HepG2 (cell line): ENCODE results near the gene SPRN. TPM values are rescaled to one million over a fixed set of nuclear protein-coding genes. Genes with fewer than 3 reads are reported as not detected.

Experiments
- DMAP1 ChIP-seq: IDR thresholded peaks from 2 replicates; pipeline ENCODE4 v1.6.1; 2016
- FOSL2 ChIP-seq: sonication (generic); formaldehyde crosslinking; IDR thresholded peaks from 2 replicates; pipeline ENCODE4 v1.4.0; 2020; ENCODE audit warnings: missing genetic modification reagents
- FOXA1 ChIP-seq, 2 experiments: fragments of 450-650 bp in 1 of 2; sonication (generic) in 1 of 2; formaldehyde crosslinking in 1 of 2; IDR thresholded peaks; 2 replicates each; pipeline versions ENCODE4 v1.4.0 to v1.6.1; 2016 to 2020; ENCODE audit warnings: missing genetic modification reagents in 1 of 2
- FOXA3 ChIP-seq: IDR thresholded peaks from 2 replicates; pipeline ENCODE4 v1.6.1; 2016; ENCODE audit warnings: missing genetic modification reagents, missing compliant biosample characterization
- GABPB1 ChIP-seq: IDR thresholded peaks from 2 replicates; pipeline ENCODE4 v1.6.1; 2016; ENCODE audit warnings: mild to moderate bottlenecking, missing genetic modification reagents, moderate library complexity, missing compliant biosample characterization
- HNF1B ChIP-seq: sonication (generic); formaldehyde crosslinking; IDR thresholded peaks from 2 replicates; pipeline ENCODE4 v1.5.1; 2020; ENCODE audit warnings: mild to moderate bottlenecking, moderate library complexity, missing genetic modification reagents
- KDM5B ChIP-seq: sonication (generic); formaldehyde crosslinking; IDR thresholded peaks from 2 replicates; pipeline ENCODE4 v1.4.0; 2020; ENCODE audit warnings: missing genetic modification reagents, mild to moderate bottlenecking, borderline replicate concordance
- NFKBIZ ChIP-seq: IDR thresholded peaks from 2 replicates; pipeline ENCODE4 v1.6.1; 2018; ENCODE audit warnings: missing genetic modification reagents, missing compliant biosample characterization
- POGK ChIP-seq: sonication (generic); formaldehyde crosslinking; conservative IDR thresholded peaks from 2 replicates; pipeline ENCODE4 v1.8.0; 2022; ENCODE audit warnings: mild to moderate bottlenecking, moderate library complexity, missing genetic modification reagents
- POLR2G ChIP-seq: fragments of 200-400 bp; formaldehyde crosslinking; IDR thresholded peaks from 2 replicates; pipeline ENCODE4 v1.6.1; 2018; ENCODE audit warnings: mild to moderate bottlenecking, low read depth, low read length, moderate library complexity
- REL ChIP-seq: sonication (generic); formaldehyde crosslinking; conservative IDR thresholded peaks from 2 replicates; pipeline ENCODE4 v1.8.0; 2022; ENCODE audit warnings: mild to moderate bottlenecking, missing genetic modification reagents, moderate library complexity
- RFX1 ChIP-seq: fragments of 450-650 bp; IDR thresholded peaks from 2 replicates; pipeline ENCODE4 v1.6.1; 2017
- RXRA ChIP-seq: sonication (generic); formaldehyde crosslinking; IDR thresholded peaks from 2 replicates; pipeline ENCODE4 v1.5.1; 2020; ENCODE audit warnings: missing genetic modification reagents
- SMAD1 ChIP-seq: sonication (generic); formaldehyde crosslinking; IDR thresholded peaks from 2 replicates; pipeline ENCODE4 v1.4.0; 2020; ENCODE audit warnings: missing genetic modification reagents, low read depth, mild to moderate bottlenecking, borderline replicate concordance
- SOX6 ChIP-seq, 2 experiments: fragments of 450-650 bp in 1 of 2; sonication (generic) in 1 of 2; formaldehyde crosslinking in 1 of 2; IDR thresholded peaks; 2 replicates each; pipeline versions ENCODE4 v1.4.0 to v1.6.1; 2017 to 2020; ENCODE audit warnings: antibody characterized with exemption in 1 of 2, mild to moderate bottlenecking in 1 of 2, missing genetic modification reagents in 1 of 2
- SP1 ChIP-seq, 2 experiments: fragments of 450-650 bp in 1 of 2; sonication (generic) in 1 of 2; formaldehyde crosslinking in 1 of 2; IDR thresholded peaks; 2 replicates each; pipeline versions ENCODE4 v1.4.0 to v1.6.1; 2016 to 2020; ENCODE audit warnings: missing genetic modification reagents in 1 of 2
- ZBTB2 ChIP-seq: sonication (generic); formaldehyde crosslinking; IDR thresholded peaks from 2 replicates; pipeline ENCODE4 v1.8.0; 2022; ENCODE audit warnings: low read depth, missing genetic modification reagents
- ZMYM2 ChIP-seq: sonication (generic); formaldehyde crosslinking; IDR thresholded peaks from 2 replicates; pipeline ENCODE4 v1.8.0; 2022; ENCODE audit warnings: mild to moderate bottlenecking, missing genetic modification reagents
- ZMYM3 ChIP-seq: sonication (generic); formaldehyde crosslinking; IDR thresholded peaks from 2 replicates; pipeline ENCODE4 v1.5.1; 2020; ENCODE audit warnings: mild to moderate bottlenecking, missing genetic modification reagents
- ZNF20 ChIP-seq: sonication (generic); formaldehyde crosslinking; IDR thresholded peaks from 2 replicates; pipeline ENCODE4 v1.4.0; 2020; ENCODE audit warnings: mild to moderate bottlenecking, moderate library complexity, missing genetic modification reagents
- ZNF639 ChIP-seq: conservative IDR thresholded peaks from 2 replicates; pipeline ENCODE4 v1.6.1; 2018; ENCODE audit warnings: missing genetic modification reagents
- ZNF670 ChIP-seq: sonication (generic); formaldehyde crosslinking; IDR thresholded peaks from 2 replicates; pipeline ENCODE4 v1.8.0; 2022; ENCODE audit warnings: mild to moderate bottlenecking, missing genetic modification reagents, borderline replicate concordance
- ZZZ3 ChIP-seq: sonication (generic); formaldehyde crosslinking; IDR thresholded peaks from 2 replicates; pipeline ENCODE4 v1.4.0; 2020; ENCODE audit warnings: missing genetic modification reagents, mild to moderate bottlenecking, borderline replicate concordance
- polyA plus RNA-seq, 8 experiments: library from polyadenylated mRNA; depleted of rRNA in 3 of 8; stranded (reverse) in 7 of 8; unstranded in 1 of 8; fragments of >200 nt; fragmentation: Illumina TruSeq in 4 of 8; extraction: Trizol in 4 of 8; gene quantifications; 2 replicates each; pipeline versions ENCODE4 v1.2.1 to v1.2.3, GENCODE V29; 2011 to 2016; ENCODE audit warnings: low read depth in 4 of 8, missing spikeins in 1 of 8, mixed read lengths in 1 of 8; ENCODE audit not compliant: insufficient read depth in 1 of 8
- total RNA-seq, 5 experiments: library from RNA; depleted of rRNA; stranded (reverse); fragments of >200 nt; fragmentation: Illumina TruSeq; extraction: Trizol; gene quantifications; 2 replicates each; pipeline ENCODE4 v1.2.3, GENCODE V29; 2016; ENCODE audit warnings: low read depth in 1 of 5

The SPRN gene
- total and polyA plus RNA-seq, 2 of the 13 experiments (the other 11 are each of a cell fraction or from before 2014, with no cell fraction given) = not detected

- TF ChIP-seq KDM5B (CRISPR knock-in tag) (peak; percentile 25; the same call in 1 of the 2 replicates), SOX6 (IDR thresholded peaks at IDR 0.05) (no peak), SOX6 (CRISPR knock-in tag; IDR thresholded peaks at IDR 0.05) (peak; percentile 69), POGK (CRISPR knock-in tag) (no peak), POLR2G (peak; percentile 51), ZMYM2 (CRISPR knock-in tag) (peak; percentile 98), FOSL2 (no peak), DMAP1 (CRISPR knock-in tag) (peak; percentile 67), SMAD1 (CRISPR knock-in tag) (0 out of 2 replicates have a peak, but pooled peaks have one; percentile 26), FOXA3 (no peak), NFKBIZ (no peak), RXRA (CRISPR knock-in tag) (peak; percentile 83), GABPB1 (CRISPR knock-in tag) (peak; percentile 49; the same call in 1 of the 2 replicates), ZNF20 (CRISPR knock-in tag) (no peak), ZMYM3 (peak; percentile 40; the same call in 1 of the 2 replicates), ZNF639 (CRISPR knock-in tag) (no peak), SP1 (IDR thresholded peaks at IDR 0.05) (no peak), SP1 (CRISPR knock-in tag; IDR thresholded peaks at IDR 0.05) (peak; percentile 8; the same call in 1 of the 2 replicates), ZBTB2 (CRISPR knock-in tag) (no peak), ZNF670 (CRISPR knock-in tag) (peak; percentile 80), ZZZ3 (CRISPR knock-in tag) (0 out of 2 replicates have a peak, but pooled peaks have one; percentile 44), HNF1B (CRISPR knock-in tag) (peak; percentile 34; the same call in 1 of the 2 replicates), FOXA1 (IDR thresholded peaks at IDR 0.05) (no peak), FOXA1 (CRISPR knock-in tag; IDR thresholded peaks at IDR 0.05) (no peak), RFX1 (no peak), REL (no peak)
Measured at GRCh38 chr10:133378251-133379096, 46.0 kb downstream of the SPRN start (continued).
